GM20000 (cell line): ENCODE results near the gene LUC7L2.
"Not testable (repeated sequence)": the region's sequence is repeated elsewhere in the genome, so short reads cannot be mapped to it uniquely, and the experiment has no call there.

Source experiments
- DNase-seq: peaks from one replicate; pipeline ENCODE4 v3.0.0; 2012; ENCODE audit warnings: low spot score
- TF ChIP-seq, protein P1 (sequence below): IDR thresholded peaks from 2 replicates; pipeline ENCODE4 v1.5.1; 2012; ENCODE audit warnings: mild to moderate bottlenecking, control low read depth; ENCODE audit errors: extremely low read depth, missing control alignments

The LUC7L2 gene

DNA sequence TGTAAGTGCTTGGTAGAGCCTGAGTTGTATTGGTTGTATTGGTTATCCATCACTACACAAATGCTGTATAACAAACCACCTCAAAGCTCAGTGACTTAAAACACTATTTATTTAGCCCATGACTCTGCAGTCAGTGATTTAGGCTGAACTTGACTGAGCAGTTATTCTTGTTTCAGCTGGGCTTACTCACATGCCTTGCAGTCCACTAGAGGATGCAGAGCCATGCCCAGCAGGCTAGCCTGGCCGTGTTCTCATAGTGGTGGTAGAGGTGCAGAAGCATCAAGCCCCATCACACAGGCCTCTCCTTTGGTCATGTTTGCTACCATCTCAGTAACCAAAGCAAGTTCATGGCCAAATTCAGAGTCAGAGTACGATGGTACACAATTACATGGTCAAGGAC is 43.9 kb downstream of the LUC7L2 start:
- no peak for DNase-seq

DNA sequence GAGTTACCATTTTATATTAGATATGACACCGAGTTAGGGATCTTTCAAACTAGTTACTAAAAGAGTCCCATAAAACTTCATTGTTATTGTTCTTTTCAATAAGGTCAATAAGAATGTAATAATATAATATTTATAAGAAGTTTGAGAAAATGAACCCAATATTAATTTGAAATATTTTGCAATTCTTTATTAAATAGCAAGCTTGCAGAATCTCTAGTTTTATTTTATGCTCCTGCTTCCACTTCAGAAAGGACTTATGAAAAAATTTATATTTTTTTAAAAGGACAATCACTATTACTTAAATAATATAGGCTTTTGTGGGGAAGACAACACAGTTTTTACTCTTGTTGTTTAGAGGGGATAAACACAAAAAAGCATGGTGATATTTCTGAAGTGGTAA is 47.9 kb downstream of the LUC7L2 start:
- TF ChIP-seq, protein P1, sequence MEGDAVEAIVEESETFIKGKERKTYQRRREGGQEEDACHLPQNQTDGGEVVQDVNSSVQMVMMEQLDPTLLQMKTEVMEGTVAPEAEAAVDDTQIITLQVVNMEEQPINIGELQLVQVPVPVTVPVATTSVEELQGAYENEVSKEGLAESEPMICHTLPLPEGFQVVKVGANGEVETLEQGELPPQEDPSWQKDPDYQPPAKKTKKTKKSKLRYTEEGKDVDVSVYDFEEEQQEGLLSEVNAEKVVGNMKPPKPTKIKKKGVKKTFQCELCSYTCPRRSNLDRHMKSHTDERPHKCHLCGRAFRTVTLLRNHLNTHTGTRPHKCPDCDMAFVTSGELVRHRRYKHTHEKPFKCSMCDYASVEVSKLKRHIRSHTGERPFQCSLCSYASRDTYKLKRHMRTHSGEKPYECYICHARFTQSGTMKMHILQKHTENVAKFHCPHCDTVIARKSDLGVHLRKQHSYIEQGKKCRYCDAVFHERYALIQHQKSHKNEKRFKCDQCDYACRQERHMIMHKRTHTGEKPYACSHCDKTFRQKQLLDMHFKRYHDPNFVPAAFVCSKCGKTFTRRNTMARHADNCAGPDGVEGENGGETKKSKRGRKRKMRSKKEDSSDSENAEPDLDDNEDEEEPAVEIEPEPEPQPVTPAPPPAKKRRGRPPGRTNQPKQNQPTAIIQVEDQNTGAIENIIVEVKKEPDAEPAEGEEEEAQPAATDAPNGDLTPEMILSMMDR, result no peak
- DNase-seq, result no peak

More for the DNA sequence above, 43.9 kb downstream of the LUC7L2 start:
- TF ChIP-seq, protein P1, result no peak

DNA sequence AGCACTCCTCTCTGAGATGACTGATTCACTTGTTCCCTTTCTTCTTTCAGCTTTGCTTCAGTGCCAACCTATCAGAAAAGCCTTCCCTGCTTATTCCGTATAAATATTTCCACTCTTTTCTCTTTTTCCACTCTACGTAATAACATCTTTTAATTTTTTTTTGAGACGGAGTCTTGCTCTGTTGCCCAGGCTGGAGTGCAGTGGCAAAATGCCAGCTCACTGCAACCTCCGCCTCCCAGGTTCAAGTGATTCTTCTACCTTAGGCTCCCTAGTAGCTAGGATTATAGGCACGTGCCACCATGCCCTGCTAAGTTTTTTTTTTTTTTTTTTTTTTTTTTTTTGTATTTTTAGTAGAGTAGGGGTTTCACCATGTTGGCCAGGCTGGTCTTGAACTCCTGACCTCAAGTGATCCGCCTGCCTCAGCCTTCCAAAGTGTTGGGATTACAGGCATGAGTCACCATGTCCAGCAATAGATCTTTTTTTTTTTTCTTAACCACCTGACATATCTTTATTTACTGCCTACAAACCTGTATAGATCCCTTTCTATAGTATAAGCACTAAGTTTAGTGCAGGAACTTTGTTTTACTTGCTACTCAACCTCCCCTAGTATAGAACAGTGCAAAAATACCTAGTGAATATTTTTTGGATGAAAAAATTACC is 55.2 kb downstream of the LUC7L2 start:
- DNase-seq, result not testable (repeated sequence)

DNA sequence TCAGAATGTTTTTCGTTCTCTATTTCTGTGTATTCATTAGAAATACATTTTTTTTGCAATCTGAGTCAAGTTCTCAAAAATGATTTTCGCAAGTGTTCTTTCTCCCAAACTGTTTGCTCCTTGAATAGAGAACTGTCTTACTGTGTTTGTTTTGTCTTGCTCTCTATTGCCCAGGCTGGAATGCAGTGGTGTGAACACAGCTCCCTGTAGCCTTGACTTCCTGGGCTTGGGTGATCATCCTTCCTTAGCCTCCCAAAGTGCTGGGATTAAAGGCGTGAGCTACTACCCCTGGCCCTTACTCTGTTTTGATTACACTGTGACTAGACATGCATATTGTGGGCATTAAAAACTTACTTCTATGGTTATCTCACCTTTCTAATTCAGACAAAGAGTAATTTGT is 56.7 kb downstream of the LUC7L2 start:
- DNase-seq, result no peak
- TF ChIP-seq, protein P1, result no peak

DNA sequence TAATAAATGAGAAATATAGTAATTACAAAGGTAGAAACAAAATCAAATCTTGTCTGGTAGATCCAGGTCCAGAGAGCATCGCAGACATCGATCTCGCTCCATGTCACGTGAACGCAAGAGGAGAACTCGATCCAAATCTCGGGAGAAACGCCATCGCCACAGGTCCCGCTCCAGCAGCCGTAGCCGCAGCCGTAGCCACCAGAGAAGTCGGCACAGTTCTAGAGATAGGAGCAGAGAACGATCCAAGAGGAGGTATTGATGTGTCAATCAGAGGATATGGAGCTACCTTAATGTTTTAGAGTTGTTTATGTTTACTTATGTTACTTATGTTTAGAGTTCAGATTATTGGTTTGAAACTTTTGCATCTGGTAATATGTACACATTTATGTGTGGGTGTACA is 57.8 kb downstream of the LUC7L2 start:
- DNase-seq, result no peak
- TF ChIP-seq, protein P1, result no peak

DNA sequence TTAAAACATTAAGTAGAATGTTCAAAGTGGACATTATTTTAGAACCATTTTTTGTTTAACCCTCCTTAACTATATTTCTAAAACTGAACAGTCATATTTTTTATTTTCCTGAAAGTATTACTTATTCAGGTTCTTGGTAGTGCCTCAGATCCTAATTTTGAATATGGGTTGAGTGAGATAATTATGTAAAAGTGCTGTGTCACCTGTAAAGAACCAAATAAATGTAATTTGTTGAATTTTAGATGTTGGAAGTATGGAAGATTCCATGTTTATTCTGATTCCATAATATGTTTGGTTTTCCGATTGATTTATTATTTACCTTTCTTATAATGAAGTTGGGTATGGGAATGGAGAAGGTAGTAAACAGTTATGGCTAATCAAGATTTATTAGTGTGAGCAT is 61.4 kb downstream of the LUC7L2 start:
- TF ChIP-seq, protein P1, result no peak
- no peak for DNase-seq

DNA sequence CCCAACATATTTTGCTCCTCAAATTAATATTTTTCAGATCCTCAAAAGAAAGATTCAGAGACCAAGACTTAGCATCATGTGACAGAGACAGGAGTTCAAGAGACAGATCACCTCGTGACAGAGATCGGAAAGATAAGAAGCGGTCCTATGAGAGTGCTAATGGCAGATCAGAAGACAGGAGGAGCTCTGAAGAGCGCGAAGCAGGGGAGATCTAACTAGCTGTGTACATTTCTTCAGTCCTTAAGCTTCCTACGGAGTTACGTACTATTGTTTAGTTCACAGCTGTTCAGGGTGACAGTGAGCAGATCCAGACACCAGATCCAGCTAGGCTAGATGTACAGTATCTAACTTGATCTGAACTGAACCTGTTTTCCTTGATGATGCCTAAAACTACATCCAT is 62.4 kb downstream of the LUC7L2 start:
- TF ChIP-seq, protein P1, result no peak
- DNase-seq, result no peak

DNA sequence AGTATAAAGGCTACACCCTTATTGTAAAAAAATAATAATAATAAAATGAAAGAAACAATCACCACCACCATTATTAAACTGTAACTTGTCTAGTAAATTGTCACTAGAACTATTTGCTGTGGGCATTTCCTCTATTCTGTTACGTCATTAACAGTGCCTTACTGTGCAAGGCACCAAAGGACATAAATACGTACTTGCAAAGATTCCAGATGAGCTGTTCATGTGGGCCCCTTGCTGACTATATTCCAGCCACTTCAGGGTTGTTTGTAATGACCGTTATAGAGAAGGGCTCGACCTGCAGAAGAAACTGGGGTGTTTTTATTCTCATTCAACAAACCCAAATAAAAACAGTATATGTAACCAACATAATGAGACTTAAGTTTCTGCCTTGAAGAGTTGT is 63.4 kb downstream of the LUC7L2 start:
- DNase-seq, result no peak
- TF ChIP-seq, protein P1, result no peak
